Trophoblast cell (in vitro differentiated cells and primary cell): ENCODE data around the gene CCL25.

Experiments
- DNase-seq, 2 donors: peaks; one replicate each; pipeline ENCODE4 v3.0.0-alpha.2; 2016
- H2AFZ ChIP-seq: 2 replicates; pipeline ENCODE4 v1.6.1; 2013; ENCODE audit warnings: low read length, moderate library complexity, mild to moderate bottlenecking; ENCODE audit not compliant: insufficient read depth, poor library complexity
- H2AK5ac ChIP-seq: 2 replicates; pipeline ENCODE4 v1.6.1; 2013; ENCODE audit warnings: mild to moderate bottlenecking, low read length
- H2BK120ac ChIP-seq: 2 replicates; pipeline ENCODE4 v1.6.1; 2013; ENCODE audit warnings: low read length, mild to moderate bottlenecking, moderate library complexity; ENCODE audit not compliant: insufficient read depth, poor library complexity
- H2BK12ac ChIP-seq: 2 replicates; pipeline ENCODE4 v1.6.1; 2013; ENCODE audit warnings: mild to moderate bottlenecking, low read length, moderate library complexity
- H2BK5ac ChIP-seq: 2 replicates; pipeline ENCODE4 v1.6.1; 2013; ENCODE audit warnings: low read length, low read depth, moderate library complexity, mild to moderate bottlenecking; ENCODE audit not compliant: poor library complexity
- H3K14ac ChIP-seq: 2 replicates; pipeline ENCODE4 v1.6.1; 2013; ENCODE audit warnings: mild to moderate bottlenecking, low read length
- H3K18ac ChIP-seq: 2 replicates; pipeline ENCODE4 v1.6.1; 2013; ENCODE audit warnings: mild to moderate bottlenecking, low read length
- H3K23ac ChIP-seq: 2 replicates; pipeline ENCODE4 v1.6.1; 2013; ENCODE audit warnings: low read length
- H3K27ac ChIP-seq: 2 replicates; pipeline ENCODE4 v1.5.1; 2013; ENCODE audit warnings: low read depth, mild to moderate bottlenecking, inconsistent platforms, low read length, moderate library complexity
- H3K27me3 ChIP-seq: 2 replicates; pipeline ENCODE4 v1.6.1; 2013; ENCODE audit warnings: inconsistent platforms, mild to moderate bottlenecking, low read length, moderate library complexity; ENCODE audit not compliant: insufficient read depth
- H3K36me3 ChIP-seq, 2 experiments: 1 replicate in 1 of 2; 2 replicates in 1 of 2; pipeline ENCODE4 v1.6.1; 2013; ENCODE audit warnings: low read length in 2 of 2, mild to moderate bottlenecking in 2 of 2, moderate library complexity in 1 of 2; ENCODE audit not compliant: insufficient read depth in 2 of 2, control insufficient read depth in 1 of 2
- H3K4ac ChIP-seq: 2 replicates; pipeline ENCODE4 v1.6.1; 2013; ENCODE audit warnings: low read depth, mild to moderate bottlenecking, low read length, moderate library complexity
- H3K4me1 ChIP-seq, 2 experiments: 1 replicate in 1 of 2; 2 replicates in 1 of 2; pipeline ENCODE4 v1.6.1; 2013; ENCODE audit warnings: low read length in 2 of 2, mild to moderate bottlenecking in 2 of 2, moderate library complexity in 1 of 2; ENCODE audit not compliant: insufficient read depth in 2 of 2, control insufficient read depth in 1 of 2
- H3K4me2 ChIP-seq: 2 replicates; pipeline ENCODE4 v1.6.1; 2013; ENCODE audit warnings: inconsistent platforms, mild to moderate bottlenecking, low read length, moderate library complexity
- H3K4me3 ChIP-seq: 2 replicates; pipeline ENCODE4 v1.5.1; 2013; ENCODE audit warnings: mild to moderate bottlenecking, low read depth, low read length, inconsistent platforms
- H3K79me1 ChIP-seq: one replicate; pipeline ENCODE4 v1.6.1; 2013; ENCODE audit warnings: low read length
- H3K79me2 ChIP-seq: 2 replicates; pipeline ENCODE4 v1.6.1; 2013; ENCODE audit warnings: low read length, mild to moderate bottlenecking; ENCODE audit not compliant: control insufficient read depth, insufficient read depth, poor library complexity
- H3K9ac ChIP-seq: 2 replicates; pipeline ENCODE4 v1.6.1; 2013; ENCODE audit warnings: mild to moderate bottlenecking, low read length
- H3K9me3 ChIP-seq: 2 replicates; pipeline ENCODE4 v1.6.1; 2013; ENCODE audit warnings: low read depth, mild to moderate bottlenecking, control low read depth, inconsistent platforms, low read length; ENCODE audit not compliant: insufficient read depth
- H4K12ac ChIP-seq: 2 replicates; pipeline ENCODE4 v1.6.1; 2013; ENCODE audit warnings: low read depth, mild to moderate bottlenecking, low read length, moderate library complexity
- H4K8ac ChIP-seq: 2 replicates; pipeline ENCODE4 v1.6.1; 2013; ENCODE audit warnings: low read depth, mild to moderate bottlenecking, low read length, moderate library complexity
- H4K91ac ChIP-seq: one replicate; pipeline ENCODE4 v1.6.1; 2013; ENCODE audit warnings: low read depth, mild to moderate bottlenecking, low read length, moderate library complexity
- WGBS: extraction: QIAGEN DNeasy Blood & Tissue Kit; methylation state at CpG from one replicate; pipeline ENCODE4 v1.1.7; 2013; ENCODE audit warnings: missing lambda C conversion rate; ENCODE audit not compliant: insufficient read length, insufficient coverage; ENCODE audit errors: extremely low coverage; 5-methylcytosine and 5-hydroxymethylcytosine counted together

Gene CCL25

GRCh38 chr19:8083141-8083540, 30.6 kb downstream of the CCL25 start:
- Histone ChIP-seq H3K79me1 (no peaks in the 10 kb centered on the region), H3K14ac (no peak overlapping the region), H2BK120ac (no peak overlapping the region), H3K36me3 (peaks cover 12% of the 10 kb centered on the region in 2 experiments), H2BK5ac (no peak overlapping the region), H3K4ac (no peak overlapping the region), H2BK12ac (no peak overlapping the region), H2AFZ (no peak overlapping the region), H4K12ac (no peak overlapping the region), H3K27ac (no peak overlapping the region), H2AK5ac (no peak overlapping the region), H4K8ac (no peak overlapping the region), H4K91ac (no peak overlapping the region), H3K4me3 (no peak overlapping the region), H3K79me2 (no peaks in the 10 kb centered on the region), H3K23ac (no peak overlapping the region), H3K4me2 (no peak overlapping the region), H3K18ac (no peak overlapping the region), H3K9me3 (peaks cover 5% of the 10 kb centered on the region), H3K9ac (no peak overlapping the region), H3K27me3 (no peaks in the 10 kb centered on the region), H3K4me1 (no peaks in the 10 kb centered on the region)
- no CpG with 5 or more reads among the region's 12 CpGs for WGBS
- DNase-seq = no peak

DNA sequence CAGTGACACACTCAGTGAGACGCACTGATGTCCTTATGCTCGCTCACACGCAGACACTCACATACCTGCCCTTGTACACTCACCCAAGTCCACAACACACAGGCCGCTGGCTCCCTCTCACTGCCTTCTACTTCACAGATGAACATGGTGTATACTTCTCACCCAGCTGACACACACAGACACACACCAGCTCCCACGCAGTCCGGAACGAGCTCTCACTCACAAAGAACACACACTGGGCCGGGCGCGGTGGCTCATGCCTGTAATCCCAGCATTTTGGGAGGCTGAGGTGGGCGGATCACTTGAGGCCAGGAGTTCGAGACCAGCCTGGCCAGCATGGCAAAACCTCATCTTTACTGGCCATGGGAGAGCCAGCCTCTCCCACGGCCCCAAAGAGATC, 31.6 kb downstream of the CCL25 start:
- Histone ChIP-seq H2BK12ac (no peak overlapping the region), H3K9ac (no peak overlapping the region), H3K27me3 (no peaks in the 10 kb centered on the region), H4K91ac (no peak overlapping the region), H3K4ac (no peak overlapping the region), H3K9me3 (peaks cover 5% of the 10 kb centered on the region), H3K18ac (no peak overlapping the region), H3K4me2 (no peak overlapping the region), H2BK120ac (no peak overlapping the region), H3K14ac (no peak overlapping the region), H2AFZ (no peak overlapping the region), H3K27ac (no peak overlapping the region), H3K79me2 (no peaks in the 10 kb centered on the region), H2AK5ac (no peak overlapping the region), H3K4me3 (no peak overlapping the region), H3K4me1 (no peaks in the 10 kb centered on the region), H3K79me1 (no peaks in the 10 kb centered on the region), H3K23ac (no peak overlapping the region), H2BK5ac (no peak overlapping the region), H4K12ac (no peak overlapping the region), H3K36me3 (peaks cover 13 to 14% of the 10 kb centered on the region in 2 experiments), H4K8ac (no peak overlapping the region)
- WGBS = no CpG with 5 or more reads among the region's 13 CpGs
- DNase-seq = no peak

GRCh38 chr19:8085598-8086408, 33.2 kb downstream of the CCL25 start:
- Histone ChIP-seq H4K8ac (no peak overlapping the region), H2BK12ac (no peak overlapping the region), H3K79me2 (no peaks in the 10 kb centered on the region), H3K4ac (no peak overlapping the region), H3K79me1 (no peaks in the 10 kb centered on the region), H2AFZ (no peak overlapping the region), H3K36me3 (peaks cover 22 to 23% of the 10 kb centered on the region in 2 experiments), H3K9ac (no peak overlapping the region), H3K4me3 (no peak overlapping the region), H4K12ac (no peak overlapping the region), H2BK5ac (no peak overlapping the region), H3K4me2 (no peak overlapping the region), H2AK5ac (no peak overlapping the region), H3K27me3 (no peaks in the 10 kb centered on the region), H4K91ac (no peak overlapping the region), H3K18ac (no peak overlapping the region), H3K14ac (no peak overlapping the region), H2BK120ac (no peak overlapping the region), H3K4me1 (no peaks in the 10 kb centered on the region), H3K9me3 (peaks cover 10% of the 10 kb centered on the region), H3K27ac (no peak overlapping the region), H3K23ac (no peak overlapping the region)
- no CpG with 5 or more reads among the region's 20 CpGs for WGBS
- DNase-seq = peak in 1 of 2 donors; percentile 9

DNA sequence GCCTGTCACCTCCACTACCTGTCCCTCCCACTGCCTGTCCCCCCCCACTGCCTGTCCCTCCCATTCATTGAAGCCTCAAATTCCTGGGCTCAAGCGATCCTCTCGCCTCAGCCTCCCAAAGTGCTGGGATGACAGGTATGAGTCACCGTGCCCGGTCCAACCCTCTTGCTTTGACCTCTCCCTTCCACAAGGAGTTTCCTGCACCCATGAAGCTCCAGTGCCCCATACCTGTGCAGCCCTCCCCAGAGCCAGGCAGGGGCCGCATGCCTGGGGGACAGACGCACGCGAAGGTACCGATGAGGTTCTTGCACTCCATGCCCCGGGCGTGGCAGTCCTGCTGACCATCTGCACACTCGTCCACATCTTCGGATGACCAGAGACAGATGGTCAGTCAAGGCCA, 34.3 kb downstream of the CCL25 start:
- Histone ChIP-seq H4K12ac (no peak overlapping the region), H3K23ac (no peak overlapping the region), H2BK120ac (no peak overlapping the region), H3K27me3 (no peaks in the 10 kb centered on the region), H3K14ac (no peak overlapping the region), H3K4me1 (no peaks in the 10 kb centered on the region), H3K4ac (no peak overlapping the region), H3K9ac (no peak overlapping the region), H4K91ac (no peak overlapping the region), H3K4me2 (no peak overlapping the region), H2BK5ac (no peak overlapping the region), H3K79me2 (no peaks in the 10 kb centered on the region), H3K79me1 (no peaks in the 10 kb centered on the region), H3K36me3 (peaks cover 27 to 28% of the 10 kb centered on the region in 2 experiments), H4K8ac (no peak overlapping the region), H3K18ac (no peak overlapping the region), H3K9me3 (peaks cover 13% of the 10 kb centered on the region), H3K4me3 (no peak overlapping the region), H2AK5ac (no peak overlapping the region), H3K27ac (no peak overlapping the region), H2BK12ac (no peak overlapping the region), H2AFZ (no peak overlapping the region)
- no peak for DNase-seq
- no CpG with 5 or more reads among the region's 13 CpGs for WGBS
